Measurements from ENCODE around the gene CHST9.

- no peak for TF ChIP-seq CTCF (IDR thresholded peaks at IDR 0.05)
- TF ChIP-seq ZFX (IDR thresholded peaks at IDR 0.05; ENCODE audit: borderline replicate concordance) = no peak
Observed at GRCh38 chr18:26993568-26993967, 191.5 kb downstream of the CHST9 start.

All from 22Rv1 (cell line).